ENCODE data around the gene CYTH4.

GRCh38 chr22:37304595-37305343, 22.5 kb downstream of the CYTH4 start:
- TF ChIP-seq CTCF (IDR thresholded peaks at IDR 0.05) (no peak), POLR2A (IDR thresholded peaks at IDR 0.05) (no peak)

Data from uterus (tissue), 2 donors.